ENCODE data around the gene TMSB10. TPM values are rescaled to one million over a fixed set of nuclear protein-coding genes. Genes with fewer than 3 reads are reported as not detected.

The TMSB10 gene
- total and polyA plus RNA-seq, 2 experiments from 2014 or later = 2,879 to 2,904 TPM

- Histone ChIP-seq H3K9me2 (replicated peaks; ENCODE audit: insufficient read depth) (no peaks in the 10 kb centered on the region), H3K4me3 (no peak overlapping the region), H3K9me3 (ENCODE audit: low read depth) (no peaks in the 10 kb centered on the region), H2AFZ (no peak overlapping the region), H3K36me3 (replicated peaks; ENCODE audit: insufficient read depth, low read depth) (no peaks in the 10 kb centered on the region), H3K27me3 (peaks cover 54% of the 10 kb centered on the region), H3K4me2 (peak overlapping the region; percentile 96), H3K79me2 (no peaks in the 10 kb centered on the region), H3K27ac (no peak overlapping the region), H4K20me1 (ENCODE audit: insufficient read depth, poor library complexity, severe bottlenecking) (no peaks in the 10 kb centered on the region), H3K4me1 (ENCODE audit: insufficient read depth) (peaks cover 14% of the 10 kb centered on the region)
- 70% methylated on average over 7 of the region's 7 CpGs for WGBS (ENCODE audit: low lambda C conversion rate, missing lambda C conversion rate)
- TF ChIP-seq CTCF (IDR thresholded peaks at IDR 0.05; ENCODE audit: poor library complexity) (no peak), EZH2 (IDR thresholded peaks at IDR 0.05; ENCODE audit: borderline replicate concordance) (no peak), EZH2phosphoT487 (IDR thresholded peaks at IDR 0.05; ENCODE audit: low read depth, severe bottlenecking, unreplicated experiment) (no peak)
- no peak for DNase-seq (ENCODE audit: low spot score)
Observed at GRCh38 chr2:84878896-84879583, 26.4 kb upstream of the TMSB10 start.

- Histone ChIP-seq H3K9me3 (ENCODE audit: low read depth) (no peaks in the 10 kb centered on the region), H3K27ac (no peak overlapping the region), H4K20me1 (ENCODE audit: insufficient read depth, poor library complexity, severe bottlenecking) (no peaks in the 10 kb centered on the region), H3K79me2 (no peaks in the 10 kb centered on the region), H3K4me3 (peak overlapping the region; percentile 73), H3K27me3 (peaks cover 54% of the 10 kb centered on the region), H3K4me2 (peak overlapping the region; percentile 96), H2AFZ (peak overlapping the region; percentile 88), H3K36me3 (replicated peaks; ENCODE audit: insufficient read depth, low read depth) (no peaks in the 10 kb centered on the region), H3K4me1 (ENCODE audit: insufficient read depth) (peaks cover 14% of the 10 kb centered on the region), H3K9me2 (replicated peaks; ENCODE audit: insufficient read depth) (no peaks in the 10 kb centered on the region)
- TF ChIP-seq CTCF (IDR thresholded peaks at IDR 0.05; ENCODE audit: poor library complexity) (no peak), EZH2phosphoT487 (IDR thresholded peaks at IDR 0.05; ENCODE audit: low read depth, severe bottlenecking, unreplicated experiment) (no peak), EZH2 (IDR thresholded peaks at IDR 0.05; ENCODE audit: borderline replicate concordance) (no peak)
- peak; percentile 19 for DNase-seq (ENCODE audit: low spot score)
- WGBS (ENCODE audit: low lambda C conversion rate, missing lambda C conversion rate) = 9% methylated on average over 45 of the region's 45 CpGs
Observed at GRCh38 chr2:84879584-84880394, 25.7 kb upstream of the TMSB10 start.

- Histone ChIP-seq H4K20me1 (ENCODE audit: insufficient read depth, poor library complexity, severe bottlenecking) (no peaks in the 10 kb centered on the region), H3K9me3 (ENCODE audit: low read depth) (no peaks in the 10 kb centered on the region), H3K9me2 (replicated peaks; ENCODE audit: insufficient read depth) (no peaks in the 10 kb centered on the region), H3K4me1 (ENCODE audit: insufficient read depth) (peaks cover 14% of the 10 kb centered on the region), H3K27ac (no peak overlapping the region), H3K79me2 (no peaks in the 10 kb centered on the region), H3K27me3 (peaks cover 54% of the 10 kb centered on the region), H3K4me3 (peak overlapping the region; percentile 73), H2AFZ (peak overlapping the region; percentile 88), H3K4me2 (peak overlapping the region; percentile 96), H3K36me3 (replicated peaks; ENCODE audit: insufficient read depth, low read depth) (no peaks in the 10 kb centered on the region)
- WGBS (ENCODE audit: low lambda C conversion rate, missing lambda C conversion rate) = under 1% methylated on average over 8 of the region's 8 CpGs
- no peak for DNase-seq (ENCODE audit: low spot score)
- TF ChIP-seq EZH2 (IDR thresholded peaks at IDR 0.05; ENCODE audit: borderline replicate concordance) (no peak), CTCF (IDR thresholded peaks at IDR 0.05; ENCODE audit: poor library complexity) (no peak), EZH2phosphoT487 (IDR thresholded peaks at IDR 0.05; ENCODE audit: low read depth, severe bottlenecking, unreplicated experiment) (peak; percentile 69)
Observed at GRCh38 chr2:84880395-84880644, 25.1 kb upstream of the TMSB10 start.
